ENCODE measurements around the gene NUAK2.
A peak's percentile ranks its signal among the peaks of the same experiment; 100 is the strongest.
"Not testable (repeated sequence)": the region's sequence is repeated elsewhere in the genome, so short reads cannot be mapped to it uniquely, and the experiment has no call there.

The NUAK2 gene

GRCh38 chr1:205294175-205294917 lies 27.2 kb downstream of the NUAK2 start:
- DNase-seq, result no peak

DNA sequence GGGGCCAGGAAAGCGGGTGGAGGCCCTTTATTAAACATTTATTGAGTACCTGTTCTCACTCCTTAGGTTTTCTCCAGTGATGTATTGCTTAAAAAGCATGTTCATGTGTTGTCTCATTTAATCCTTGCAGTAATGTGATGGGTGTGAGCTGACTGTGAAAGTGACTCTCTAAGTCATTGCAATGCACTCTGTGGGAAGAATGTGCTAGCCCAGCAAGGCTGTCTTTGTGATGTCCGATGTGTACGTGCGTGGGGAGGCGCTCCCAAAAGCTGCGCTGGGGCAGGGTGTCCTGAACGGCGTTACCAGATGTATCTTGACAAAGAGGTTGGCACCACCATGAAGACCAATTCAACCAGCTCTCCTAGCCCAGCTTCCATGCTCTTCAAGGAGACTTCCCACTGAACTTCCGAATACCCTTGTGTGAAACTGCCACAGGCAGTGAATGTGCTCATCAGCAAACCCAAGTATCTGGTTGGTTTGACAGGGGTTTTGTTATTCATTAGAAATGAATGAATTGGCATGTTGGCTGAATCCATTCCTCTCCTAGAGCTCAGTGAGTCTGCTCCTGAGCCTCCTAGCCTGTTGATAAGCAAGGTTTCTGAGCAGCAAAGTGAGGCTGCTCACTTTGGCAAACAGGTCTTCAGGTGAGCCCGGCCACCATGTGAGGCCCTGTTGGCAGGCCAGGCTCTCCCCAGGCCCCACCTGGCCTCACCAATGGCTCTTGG lies 28.0 kb downstream of the NUAK2 start:
- no peak for DNase-seq

DNA sequence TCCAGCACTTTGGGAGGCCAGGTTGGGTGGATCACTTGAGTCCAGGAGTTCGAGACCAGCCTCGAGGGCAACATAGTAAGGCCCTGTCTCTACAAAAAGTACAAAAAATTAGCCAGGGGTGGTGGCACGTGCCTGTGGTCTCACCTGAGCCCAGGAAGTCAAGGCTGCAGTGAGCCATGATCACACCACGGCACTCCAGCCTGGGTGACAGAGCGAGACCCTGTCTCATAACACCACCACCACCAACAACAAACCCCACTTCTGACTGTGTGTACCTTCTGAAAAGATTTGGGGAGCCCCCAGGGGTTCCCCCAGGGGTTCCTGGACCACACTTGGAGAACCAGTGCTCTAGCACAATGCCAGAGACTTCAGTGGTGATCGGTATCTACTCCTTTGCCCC lies 29.9 kb downstream of the NUAK2 start:
- DNase-seq, result no peak

GRCh38 chr1:205287767-205288559 lies 33.6 kb downstream of the NUAK2 start:
- DNase-seq, result peak; percentile 94

DNA sequence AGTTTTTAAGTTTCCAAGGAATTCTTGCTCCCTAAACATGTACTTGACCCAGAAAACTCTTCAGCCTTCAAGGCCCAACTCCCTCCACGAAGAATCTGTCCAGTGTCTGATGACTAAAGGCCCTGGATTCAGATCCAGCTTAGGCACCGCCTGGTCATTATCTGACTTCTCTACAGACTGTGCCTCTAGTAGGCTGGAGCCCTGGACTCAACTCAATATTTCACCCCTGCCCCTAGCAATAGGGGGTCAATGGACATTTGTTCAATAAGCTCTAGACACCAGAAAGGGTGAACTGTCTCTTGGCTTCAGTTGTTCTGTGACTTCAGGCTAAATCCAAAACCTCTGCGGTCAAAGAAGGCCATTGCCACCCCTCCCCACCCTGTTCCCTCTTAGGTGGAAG lies 34.5 kb downstream of the NUAK2 start:
- DNase-seq, result no peak

DNA sequence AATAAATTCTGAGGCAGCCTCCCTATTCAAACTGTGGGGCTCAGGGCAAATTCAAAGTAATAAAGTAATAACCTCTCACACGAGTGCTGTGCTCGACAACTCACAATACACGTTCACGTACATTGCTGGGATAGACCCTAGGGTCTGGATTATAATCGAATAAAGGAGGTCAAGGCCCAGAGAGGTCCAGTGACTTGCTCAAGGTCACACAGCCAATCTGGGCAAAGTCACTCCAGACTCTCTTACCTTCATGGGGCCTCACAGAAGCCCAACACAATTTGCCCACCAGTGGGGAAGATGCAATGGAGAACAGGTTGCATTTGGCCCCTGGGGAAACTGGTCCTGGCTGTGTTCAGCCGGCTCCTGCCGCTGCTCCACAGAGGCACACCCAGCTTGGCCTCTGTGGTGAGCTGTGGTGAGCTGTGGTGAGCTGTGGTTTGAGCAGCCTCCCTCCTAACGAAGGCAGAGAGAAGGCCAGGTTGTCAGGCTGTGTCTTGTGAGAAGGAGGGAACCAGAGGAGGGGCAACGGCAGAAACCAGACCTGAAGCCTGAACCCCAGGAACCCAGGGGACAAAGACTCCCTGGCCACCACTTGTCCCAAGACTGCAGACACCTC lies 35.1 kb downstream of the NUAK2 start:
- DNase-seq, result peak; percentile 75

DNA sequence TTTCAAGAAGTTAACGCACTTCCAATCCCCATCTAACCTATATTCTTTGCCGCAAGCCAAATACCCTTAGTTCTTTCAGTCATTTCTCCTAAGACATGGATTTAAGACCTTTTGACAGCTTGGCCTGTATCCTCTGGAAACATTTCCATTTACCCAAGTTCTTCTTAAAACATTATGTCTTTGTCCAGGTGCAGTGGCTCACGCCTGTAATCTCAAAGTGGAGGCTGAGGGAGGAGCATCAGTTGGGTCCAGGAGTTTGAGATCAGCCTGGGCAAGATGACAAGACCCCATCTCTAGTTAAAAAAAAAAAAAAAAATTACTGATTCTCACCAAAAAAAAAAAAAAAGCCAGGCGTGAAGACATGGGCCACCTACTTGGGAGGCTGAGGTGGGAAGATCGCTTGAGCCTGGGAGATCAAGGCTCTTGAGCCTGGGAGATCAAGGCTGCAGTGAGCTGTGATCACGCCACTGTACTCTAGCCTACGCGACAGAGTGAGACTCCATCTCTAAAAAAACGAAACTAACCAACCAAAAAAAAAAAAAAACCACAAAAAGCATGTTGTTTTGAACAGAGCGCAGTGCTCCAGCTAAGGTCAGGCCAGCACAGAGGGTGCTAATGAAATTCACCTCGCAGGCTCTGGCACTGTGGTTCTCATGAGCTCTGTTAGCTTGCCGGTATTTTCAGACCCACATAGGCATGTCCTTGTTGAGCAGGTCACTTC lies 36.0 kb downstream of the NUAK2 start:
- DNase-seq, result peak; percentile 75

DNA sequence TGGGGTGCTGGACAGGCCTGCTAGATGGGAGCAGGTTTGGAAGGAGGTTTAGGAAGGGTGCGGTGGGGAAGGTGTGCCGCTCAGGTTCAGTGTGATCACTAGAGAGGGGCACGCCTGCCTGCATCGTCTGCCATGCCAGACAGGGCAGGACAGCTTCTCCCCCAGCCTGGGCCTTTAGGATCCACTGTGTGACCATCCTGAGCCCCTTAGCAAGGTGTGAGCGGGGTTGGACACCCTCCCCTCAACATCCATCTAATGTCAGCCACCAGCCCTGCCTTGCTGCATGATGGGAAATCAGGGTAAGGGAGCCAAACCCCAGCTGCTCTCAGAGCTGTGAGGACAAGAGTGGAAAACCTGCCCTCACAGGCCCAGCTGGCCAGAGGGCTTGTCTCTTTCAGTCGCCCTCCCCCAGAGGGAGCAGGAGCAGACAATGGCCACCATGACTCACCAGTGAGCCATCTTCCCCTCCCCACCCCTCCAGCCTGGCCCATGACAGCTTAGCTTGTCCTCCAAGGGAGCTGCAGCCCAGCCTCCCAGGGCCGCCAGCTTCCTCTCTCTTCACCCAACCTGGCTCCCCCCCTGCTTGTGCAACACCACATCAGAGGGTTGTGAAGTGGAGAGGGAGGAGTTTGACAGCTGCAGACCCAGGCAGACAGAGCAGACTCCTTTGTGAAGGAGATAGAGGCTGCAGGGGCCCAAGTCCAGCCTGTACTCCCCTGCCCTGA lies 37.0 kb downstream of the NUAK2 start:
- peak; percentile 97 for DNase-seq

DNA sequence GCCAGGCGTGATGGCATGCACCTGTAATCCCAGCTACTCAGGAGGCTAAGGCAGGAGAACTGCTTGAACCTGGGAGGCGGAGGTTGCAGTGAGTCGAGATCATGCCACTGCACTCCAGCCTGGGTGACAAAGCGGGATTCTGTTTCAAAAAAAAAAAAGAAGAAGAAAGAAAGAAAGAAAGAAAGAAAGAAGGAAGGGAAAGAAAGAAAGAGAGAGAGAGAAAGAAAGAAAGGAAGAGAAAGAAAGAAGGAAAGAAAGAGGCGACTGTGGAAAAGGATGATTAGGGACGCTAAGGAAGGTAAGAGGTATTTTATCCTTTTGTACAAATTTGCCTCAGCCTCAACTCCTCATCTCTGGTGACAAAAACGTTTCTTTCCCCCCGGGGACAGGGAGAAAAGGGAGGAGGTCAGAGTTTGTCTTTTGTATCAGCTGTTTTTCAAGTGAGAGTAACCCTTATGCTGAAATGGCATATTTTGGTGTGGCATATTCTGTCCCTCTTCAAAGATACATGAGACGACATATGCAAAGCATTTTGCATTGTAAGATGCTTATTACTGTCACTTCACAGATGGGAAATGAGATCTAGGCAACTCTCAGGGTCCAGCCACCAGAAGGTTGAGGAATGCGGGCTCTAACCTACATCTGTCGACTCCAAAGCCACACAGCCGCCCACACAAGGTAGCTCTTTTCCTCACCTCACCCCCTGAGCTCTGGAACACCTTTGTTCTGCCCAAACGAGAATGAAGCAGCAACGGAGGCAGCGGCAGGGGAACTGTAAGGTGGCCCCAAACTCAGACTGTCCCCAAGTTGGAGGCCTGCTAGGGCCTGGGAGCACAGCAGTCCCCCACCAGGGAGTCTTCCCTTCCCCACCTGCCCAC lies 38.0 kb downstream of the NUAK2 start:
- no peak for DNase-seq

DNA sequence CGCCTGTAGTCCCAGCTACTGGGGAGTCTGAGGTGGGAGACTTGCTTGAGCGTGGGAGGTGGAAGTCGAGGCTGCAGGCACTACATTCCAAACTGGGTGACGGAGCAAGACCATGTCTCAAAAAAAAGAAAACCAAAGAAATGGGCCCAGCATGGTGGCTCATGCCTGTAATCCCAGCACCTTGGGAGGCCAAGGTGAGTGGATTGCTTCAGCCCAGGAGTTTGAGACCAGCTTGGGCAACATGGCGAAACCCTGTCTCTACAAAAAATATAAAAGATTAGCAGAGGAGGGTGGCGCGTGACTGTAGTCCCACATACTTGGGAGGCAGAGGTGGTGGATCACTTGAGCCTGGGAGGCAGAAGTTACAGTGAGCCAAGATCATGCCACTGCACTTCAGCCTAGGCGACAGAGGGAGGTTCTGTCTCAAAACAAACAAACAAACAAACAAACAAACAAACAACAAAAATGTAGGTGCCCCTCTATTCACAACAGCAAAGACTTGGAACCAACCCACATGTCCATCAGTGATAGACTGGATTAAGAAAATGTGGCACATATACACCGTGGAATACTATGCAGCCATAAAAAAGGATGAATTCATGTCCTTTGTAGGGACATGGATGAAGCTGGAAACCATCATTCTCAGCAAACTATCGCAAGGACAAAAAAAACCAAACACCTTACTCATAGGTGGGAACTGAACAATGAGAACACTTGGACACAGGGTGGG lies 40.7 kb downstream of the NUAK2 start:
- not testable (repeated sequence) for DNase-seq

DNA sequence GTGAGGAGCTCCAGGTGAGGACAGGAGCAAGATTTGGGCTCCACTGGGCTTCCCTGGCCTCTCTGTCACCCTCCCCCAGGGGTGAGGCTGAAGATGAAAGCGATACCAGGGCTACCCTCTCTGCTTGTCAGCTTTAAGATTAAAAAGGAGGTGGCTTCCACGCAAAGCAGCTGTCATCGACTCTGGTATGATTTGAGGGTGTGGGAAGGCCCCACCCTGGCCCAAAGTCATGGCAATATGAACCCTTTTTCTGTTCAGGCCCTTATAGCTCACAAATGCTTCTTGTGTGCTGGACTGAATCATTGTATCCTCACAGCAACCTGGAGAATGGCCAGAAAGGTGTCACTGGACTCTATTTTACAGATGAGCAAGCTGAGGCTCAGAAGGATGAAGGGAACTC lies 41.6 kb downstream of the NUAK2 start:
- DNase-seq, result peak; percentile 6

DNA sequence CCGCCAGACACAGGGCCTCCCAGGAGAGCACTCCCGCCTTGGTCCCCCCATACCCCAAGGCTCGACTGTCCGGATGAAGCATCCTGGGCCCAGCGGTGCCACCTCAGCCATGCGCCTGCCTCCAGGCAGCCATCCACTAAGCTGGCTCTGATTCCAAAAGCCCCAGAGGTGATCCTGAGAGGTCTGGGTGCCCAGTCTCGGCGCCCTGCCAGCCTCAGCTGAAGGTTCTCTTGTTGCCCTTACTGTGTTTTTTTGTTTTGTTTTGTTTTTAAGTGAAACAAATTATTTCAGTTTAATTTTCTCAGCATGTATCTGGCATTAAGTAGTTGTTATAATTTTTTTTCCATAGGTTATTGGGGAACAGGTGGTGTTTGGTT lies 44.9 kb downstream of the NUAK2 start:
- DNase-seq, result no peak

DNA sequence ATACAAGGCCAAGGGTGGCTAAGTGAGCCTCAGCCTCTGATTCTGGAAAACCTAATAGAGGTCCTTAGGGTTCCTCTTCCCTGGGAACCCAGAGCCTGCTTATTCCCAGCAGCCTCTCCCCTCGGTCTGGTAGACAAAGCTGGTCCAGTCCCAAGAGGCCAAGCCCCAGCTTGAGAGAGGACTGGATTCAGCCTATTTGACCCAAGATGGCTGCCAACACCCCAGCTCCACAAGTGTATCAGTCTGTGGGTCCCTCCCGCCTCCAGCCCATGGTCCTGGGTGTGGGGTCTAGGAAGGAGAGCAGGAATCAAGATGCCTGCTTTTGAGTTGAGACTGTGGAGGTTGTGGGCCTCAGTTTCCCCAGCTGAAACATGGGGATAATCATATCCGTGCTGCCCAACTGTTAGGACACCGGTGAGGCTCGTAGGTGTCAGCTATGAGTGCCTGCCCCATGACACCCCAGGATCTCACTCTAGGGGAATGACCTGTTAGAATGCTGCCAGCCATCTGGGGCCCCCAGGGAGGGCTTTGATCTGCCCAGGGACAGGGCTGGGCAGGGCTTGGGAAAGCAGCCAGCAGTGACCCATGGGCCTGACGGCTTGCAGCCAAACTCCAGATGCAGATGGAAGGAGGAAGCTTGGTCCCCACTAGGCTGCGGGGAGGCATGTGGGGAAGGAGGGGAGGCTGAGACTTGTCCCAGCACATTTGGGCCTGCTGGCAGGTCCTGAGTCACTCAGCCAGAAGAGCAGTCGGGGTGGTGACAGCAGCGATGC lies 45.4 kb downstream of the NUAK2 start:
- DNase-seq, result no peak

- peak; percentile 48 for DNase-seq
These were observed 46.4 kb downstream of the NUAK2 start for GRCh38 chr1:205275133-205275532.

- DNase-seq, result peak; percentile 10
These were observed 47.4 kb downstream of the NUAK2 start for GRCh38 chr1:205274041-205274691.

DNA sequence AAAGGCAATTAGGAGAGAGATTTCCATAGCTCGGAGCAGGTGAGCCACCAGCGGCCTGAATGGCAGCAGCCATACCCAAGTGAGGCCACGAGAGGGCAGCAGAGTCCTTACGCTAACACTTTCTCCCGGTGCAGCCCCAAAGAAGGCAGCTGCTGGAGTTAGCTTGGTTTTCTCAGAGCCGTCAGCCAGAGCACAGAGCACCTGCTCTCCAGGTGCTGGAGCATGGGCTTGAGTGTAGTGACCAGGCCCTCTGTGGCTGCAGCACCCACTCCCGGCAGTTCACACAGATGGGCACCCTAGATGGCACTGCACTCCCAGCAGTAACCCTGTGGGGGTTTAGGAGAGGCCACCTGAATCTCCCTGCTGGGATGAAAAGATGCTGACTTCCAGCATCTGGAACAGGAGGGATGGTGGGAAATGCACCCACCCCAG lies 48.0 kb downstream of the NUAK2 start:
- DNase-seq, result peak; percentile 81

GRCh38 chr1:205272536-205272935 lies 49.0 kb downstream of the NUAK2 start:
- no peak for DNase-seq

DNA sequence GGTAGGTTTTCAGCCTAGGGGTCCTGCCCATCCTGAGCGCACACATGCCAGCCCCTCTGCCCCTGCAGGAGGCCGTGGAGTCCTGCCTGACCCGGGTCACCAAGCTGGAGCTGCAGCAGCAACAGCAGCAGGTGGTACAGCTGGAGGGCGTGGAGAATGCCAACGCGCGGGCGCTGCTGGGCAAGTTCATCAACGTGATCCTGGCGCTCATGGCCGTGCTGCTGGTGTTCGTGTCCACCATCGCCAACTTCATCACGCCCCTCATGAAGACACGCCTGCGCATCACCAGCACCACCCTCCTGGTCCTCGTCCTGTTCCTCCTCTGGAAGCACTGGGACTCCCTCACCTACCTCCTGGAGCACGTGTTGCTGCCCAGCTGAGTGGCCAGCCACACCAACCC lies 49.8 kb downstream of the NUAK2 start:
- DNase-seq, result no peak

DNA sequence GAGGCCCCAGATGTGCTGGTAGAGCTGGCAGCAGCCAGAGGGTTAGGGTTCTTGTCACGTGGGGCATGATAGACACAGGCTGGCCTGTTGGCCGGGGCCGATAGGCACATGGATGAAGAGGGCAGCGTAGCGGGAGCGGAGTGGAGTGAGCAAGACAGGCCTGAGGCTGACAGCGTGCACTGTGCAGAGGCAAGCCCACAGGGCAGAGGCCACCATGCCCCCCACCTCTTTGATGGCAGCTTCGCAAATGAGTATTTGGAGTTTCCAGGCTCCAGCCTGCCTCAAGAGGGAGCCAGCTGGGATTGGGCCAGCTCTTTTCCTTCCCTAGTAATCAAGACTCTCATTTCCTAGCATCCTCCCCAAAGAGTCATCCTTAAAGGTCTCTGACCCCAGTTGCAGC lies 50.3 kb downstream of the NUAK2 start:
- no peak for DNase-seq
